Heart left ventricle (tissue), 16 donors: ENCODE measurements around the gene NDOR1. TPM values are rescaled to one million over a fixed set of nuclear protein-coding genes. Genes with fewer than 3 reads are reported as not detected.
A peak's percentile ranks its signal among the peaks of the same experiment; 100 is the strongest.

Experiments
- ATAC-seq, 4 donors: fragments of 200-7000 bp; cut with Tn5 transposase; one replicate each; pipeline ENCODE4 v1.9.1; 2020 to 2022; ENCODE audit warnings: moderate library complexity in 4 of 4, mild to moderate bottlenecking in 3 of 4, moderate number of reproducible peaks in 1 of 4
- DNase-seq, 5 donors: peaks; one replicate each; pipeline ENCODE4 v3.0.0-alpha.2; 2020
- H3K27ac ChIP-seq, 12 donors: fragments of 200-600 bp; sonication (generic) in 4 of 12; one replicate each; pipeline versions ENCODE4 v1.5.0 to v1.8.0; 2016 to 2022; ENCODE audit warnings: mild to moderate bottlenecking in 2 of 12
- H3K27me3 ChIP-seq, 9 donors: fragments of 200-600 bp; sonication (generic) in 2 of 9; one replicate each; pipeline versions ENCODE4 v1.5.1 to v1.8.0; 2016 to 2022; ENCODE audit warnings: mild to moderate bottlenecking in 3 of 9
- H3K36me3 ChIP-seq, 9 donors: fragments of 200-600 bp; sonication (generic) in 2 of 9; one replicate each; pipeline versions ENCODE4 v1.5.0 to v1.8.0; 2018 to 2022; ENCODE audit warnings: mild to moderate bottlenecking in 2 of 9
- H3K4me1 ChIP-seq, 12 donors: fragments of 200-600 bp; sonication (generic) in 4 of 12; one replicate each; pipeline versions ENCODE4 v1.5.0 to v1.8.0; 2016 to 2022; ENCODE audit warnings: mild to moderate bottlenecking in 3 of 12
- H3K4me3 ChIP-seq, 12 donors: fragments of 200-600 bp; sonication (generic) in 4 of 12; one replicate each; pipeline versions ENCODE4 v1.5.0 to v1.8.0; 2017 to 2022; ENCODE audit warnings: mild to moderate bottlenecking in 9 of 12, moderate library complexity in 4 of 12
- H3K9me3 ChIP-seq, 12 donors: fragments of 200-600 bp; sonication (generic) in 4 of 12; one replicate each; pipeline versions ENCODE4 v1.5.0 to v1.8.0; 2016 to 2022; ENCODE audit warnings: mild to moderate bottlenecking in 1 of 12
- POLR2A ChIP-seq, 2 donors: fragments of 450-650 bp; IDR thresholded peaks; one replicate each; pipeline ENCODE4 v1.6.1; 2017; ENCODE audit warnings: antibody characterized with exemption in 2 of 2, mild to moderate bottlenecking in 2 of 2, moderate library complexity in 2 of 2
- WGBS, 4 donors: extraction: QIAGEN DNeasy Blood & Tissue Kit in 2 of 4; methylation state at CpG; one replicate each; pipeline versions ENCODE4 v1.1.5 to v1.1.7; 2013 to 2018; 5-methylcytosine and 5-hydroxymethylcytosine counted together
- intact Hi-C, 10 donors: fragments of 100-400 bp; cut with DNase I; formaldehyde crosslinking; loops; one replicate each; pipeline versions ENCODE4 v1.11.1 to v1.14.2; 2022
- polyA plus RNA-seq, 2 donors: library from polyadenylated mRNA; stranded (reverse); fragments of 200-250 nt; gene quantifications; one replicate each; pipeline ENCODE4 v1.2.3, GENCODE V29; 2013
- total RNA-seq, 9 donors: library from RNA; depleted of rRNA in 2 of 9; stranded (reverse); fragments of >200 nt in 2 of 9; fragmentation: NEBNext Ultra II Directional in 3 of 9; extraction: Animal tissue kit (Norgen Biotek cat#: 25700) in 3 of 9; gene quantifications; one replicate each; pipeline versions ENCODE4 v1.1.0 to v1.2.4, GENCODE V29; 2016 to 2023
- TF ChIP-seq, protein P1 (sequence below), 12 donors: fragments of 200-600 bp; sonication (generic) in 4 of 12; IDR thresholded peaks; one replicate each; pipeline versions ENCODE4 v1.5.0 to v1.8.0; 2018 to 2022; ENCODE audit warnings: antibody characterized with exemption in 12 of 12, mild to moderate bottlenecking in 5 of 12
- donor health status: ischemic (EF 13 %, LVEDD 7.1; RV severe dilation, severe dysfunction).
- donor health status: healthy with polysubstance abuse.
- donor health status: DM: no; HTN: yes; CAD: no.
- donor health status: DM: no; HTN: no; CAD: no.
- donor health status: ischemic (EF 25% LVEDD 6.9; RV normal size, moderate dysfunction).
- donor health status: ischemic (EF 25% LVEDD 5.7; RV mildly dilated, moderate dysfunction).
- donor health status: healthy.
- donor health status: DM: yes; HTN: yes; CAD: no.
- donor health status: ischemic (EF 35%, LVEDD 5.7; RV mildly dilated, moderate dysfunction).
- donor health status: nonischemic (EF 11% LVEDD 7.7; RV severe dilation, severe dysfunction).
- donor health status: DM: yes; HTN: yes; CAD: no.
- donor health status: PGD.
- donor health status: ischemic (EF 29% LVEDD 5.4; RV normal size, mild dysfunction).
- donor health status: nonischemic (EF 23%, LVEDD 6.1; RV moderate dilation, normal function).

NDOR1 gene
- total and polyA plus RNA-seq, 11 donors = 4.5 to 9.6 (median 6.2) TPM

GRCh38 chr9:137189297-137190295 lies 15.9 kb upstream of the NDOR1 start:
- no peak for DNase-seq
- peak in 1 of 4 donors; percentile 6 for ATAC-seq
- peak overlapping the region; percentile 68 to 100 (median 90) for H3K4me3 ChIP-seq
- no peaks in the 10 kb centered on the region for H3K9me3 ChIP-seq
- H3K4me1 ChIP-seq = peaks cover 18 to 84% (median 48%) of the 10 kb centered on the region in 12 donors
- peaks cover 0 to 57% (median 33%) of the 10 kb centered on the region in 9 donors for H3K36me3 ChIP-seq
- 16 to 35% (median 24%) methylated on average over 17 to 23 of the region's 23 CpGs for WGBS, 4 donors
- no peaks in the 10 kb centered on the region for H3K27me3 ChIP-seq
- intact Hi-C loops = loop anchor here (5.0 to 10.0 kb wide), 5 partner anchors 33 to 75 kb away; partner anchors contain the start of genes CYSRT1 (in 5 of the 10), RNF224 (in 5 of the 10), RNF208 (in 2 of the 10) and DPP7 (in 1 of the 10)
- TF ChIP-seq POLR2A (IDR thresholded peaks at IDR 0.05) = no peak
- TF ChIP-seq, protein P1, sequence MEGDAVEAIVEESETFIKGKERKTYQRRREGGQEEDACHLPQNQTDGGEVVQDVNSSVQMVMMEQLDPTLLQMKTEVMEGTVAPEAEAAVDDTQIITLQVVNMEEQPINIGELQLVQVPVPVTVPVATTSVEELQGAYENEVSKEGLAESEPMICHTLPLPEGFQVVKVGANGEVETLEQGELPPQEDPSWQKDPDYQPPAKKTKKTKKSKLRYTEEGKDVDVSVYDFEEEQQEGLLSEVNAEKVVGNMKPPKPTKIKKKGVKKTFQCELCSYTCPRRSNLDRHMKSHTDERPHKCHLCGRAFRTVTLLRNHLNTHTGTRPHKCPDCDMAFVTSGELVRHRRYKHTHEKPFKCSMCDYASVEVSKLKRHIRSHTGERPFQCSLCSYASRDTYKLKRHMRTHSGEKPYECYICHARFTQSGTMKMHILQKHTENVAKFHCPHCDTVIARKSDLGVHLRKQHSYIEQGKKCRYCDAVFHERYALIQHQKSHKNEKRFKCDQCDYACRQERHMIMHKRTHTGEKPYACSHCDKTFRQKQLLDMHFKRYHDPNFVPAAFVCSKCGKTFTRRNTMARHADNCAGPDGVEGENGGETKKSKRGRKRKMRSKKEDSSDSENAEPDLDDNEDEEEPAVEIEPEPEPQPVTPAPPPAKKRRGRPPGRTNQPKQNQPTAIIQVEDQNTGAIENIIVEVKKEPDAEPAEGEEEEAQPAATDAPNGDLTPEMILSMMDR (IDR thresholded peaks at IDR 0.05) = no peak
- H3K27ac ChIP-seq = peak overlapping the region; percentile 92 to 99 (median 99)

GRCh38 chr9:137190315-137190856 lies 15.1 kb upstream of the NDOR1 start:
- Histone ChIP-seq H3K27ac (peak overlapping the region in 8 of 12 donors; percentile 13 to 99 (median 98)), H3K9me3 (no peaks in the 10 kb centered on the region), H3K4me1 (peaks cover 18 to 84% (median 56%) of the 10 kb centered on the region in 12 donors), H3K4me3 (peak overlapping the region in 2 of 12 donors; percentile 83 to 92), H3K27me3 (no peaks in the 10 kb centered on the region), H3K36me3 (peaks cover 0 to 50% (median 32%) of the 10 kb centered on the region in 9 donors)
- ATAC-seq (no peak), DNase-seq (no peak)
- TF ChIP-seq, protein P1 (IDR thresholded peaks at IDR 0.05) = no peak
- no peak for TF ChIP-seq POLR2A (IDR thresholded peaks at IDR 0.05)
- 68 to 96% (median 70%) methylated on average over 2 to 9 of the region's 9 CpGs for WGBS, 4 donors
- intact Hi-C loops = loop anchor here in 1 of 10 donors (5.0 kb wide), 1 partner anchor 37 kb away; the partner anchor contains the start of genes CYSRT1 and RNF224

DNA sequence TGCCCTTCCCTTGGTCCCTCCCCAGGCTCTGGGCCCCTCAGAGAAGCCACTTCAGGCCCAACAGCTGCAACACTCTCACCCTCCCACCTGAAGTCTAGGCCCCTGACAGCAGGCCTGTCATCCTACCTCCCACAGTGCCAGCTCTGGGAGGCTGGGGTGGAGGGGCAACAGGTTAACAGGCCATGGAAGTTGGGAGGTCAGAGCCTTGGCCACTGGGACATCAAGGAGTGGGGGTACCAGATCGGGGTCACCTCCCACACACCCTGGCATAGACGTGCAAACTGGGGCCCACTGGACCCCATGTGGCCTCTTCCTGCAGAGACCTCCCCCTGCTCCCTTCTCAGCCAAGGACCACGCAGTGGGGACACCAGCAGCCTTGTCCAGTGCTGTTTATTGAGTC lies 14.3 kb upstream of the NDOR1 start:
- 67 to 84% (median 79%) methylated on average over 2 to 3 of the region's 3 CpGs for WGBS, 4 donors
- H3K27me3 ChIP-seq = no peaks in the 10 kb centered on the region
- no peak overlapping the region for H3K4me3 ChIP-seq
- peaks cover 18 to 84% (median 60%) of the 10 kb centered on the region in 12 donors for H3K4me1 ChIP-seq
- no peaks in the 10 kb centered on the region for H3K9me3 ChIP-seq
- TF ChIP-seq, protein P1 (IDR thresholded peaks at IDR 0.05) = no peak
- no peak for TF ChIP-seq POLR2A (IDR thresholded peaks at IDR 0.05)
- ATAC-seq (no peak), DNase-seq (no peak)
- intact Hi-C loops = loop anchor here in 1 of 10 donors (5.0 kb wide), 1 partner anchor 36 kb away; the partner anchor contains the start of genes CYSRT1 and RNF224
- peak overlapping the region in 1 of 12 donors; percentile 98 for H3K27ac ChIP-seq
- H3K36me3 ChIP-seq = peaks cover 0 to 41% (median 25%) of the 10 kb centered on the region in 9 donors
